Chondrocyte (in vitro differentiated cells): Measurements from ENCODE around the gene LONP2. TPM values are rescaled to one million over a fixed set of nuclear protein-coding genes. Genes with fewer than 3 reads are reported as not detected.
"Not testable (repeated sequence)": the region's sequence is repeated elsewhere in the genome, so short reads cannot be mapped to it uniquely, and the experiment has no call there.

Source experiments
- DNase-seq: peaks from one replicate; pipeline ENCODE4 v3.0.0; 2021; ENCODE audit warnings: mixed read lengths, low spot score
- H3K27ac Mint-ChIP-seq: one replicate; pipeline ENCODE4 v1.8.0; 2021; ENCODE audit warnings: mild to moderate bottlenecking, moderate library complexity, mixed read lengths; ENCODE audit not compliant: unreplicated experiment
- H3K27me3 Mint-ChIP-seq: 2 replicates; pipeline ENCODE4 v1.8.0; 2021; ENCODE audit warnings: low read depth, mixed read lengths
- H3K36me3 Mint-ChIP-seq: 2 replicates; pipeline ENCODE4 v1.8.0; 2021; ENCODE audit warnings: low read depth, mixed read lengths
- H3K4me1 Mint-ChIP-seq: 2 replicates; pipeline ENCODE4 v1.8.0; 2021; ENCODE audit warnings: low read depth, mild to moderate bottlenecking, mixed read lengths
- H3K4me3 Mint-ChIP-seq: one replicate; pipeline ENCODE4 v1.8.0; 2021; ENCODE audit warnings: mild to moderate bottlenecking, moderate library complexity, mixed read lengths; ENCODE audit not compliant: unreplicated experiment
- H3K9me3 Mint-ChIP-seq: 2 replicates; pipeline ENCODE4 v1.8.0; 2021; ENCODE audit warnings: low read depth, mixed read lengths
- CTCF ChIP-seq: fragments of 200-600 bp; sonication (generic); IDR thresholded peaks from 2 replicates; pipeline ENCODE4 v1.5.0; 2021; ENCODE audit warnings: antibody characterized with exemption, mild to moderate bottlenecking, moderate library complexity
- total RNA-seq: library from RNA; stranded (reverse); gene quantifications from 3 replicates; pipeline ENCODE4 v1.2.1, GENCODE V29; 2021

Gene LONP2
- total RNA-seq, 1 donor from 2014 or later: 53.1 TPM

GRCh38 chr16:48235556-48236136 is 8.5 kb upstream of the LONP2 start:
- peaks cover 6% of the 10 kb centered on the region for H3K4me1 Mint-ChIP-seq
- no peak overlapping the region for H3K4me3 Mint-ChIP-seq
- TF ChIP-seq CTCF: no peak
- no peak for DNase-seq
- H3K9me3 Mint-ChIP-seq: peaks cover 6% of the 10 kb centered on the region
- no peaks in the 10 kb centered on the region for H3K36me3 Mint-ChIP-seq
- peaks cover 3% of the 10 kb centered on the region for H3K27me3 Mint-ChIP-seq
- no peak overlapping the region for H3K27ac Mint-ChIP-seq

GRCh38 chr16:48236286-48236685 is 7.8 kb upstream of the LONP2 start:
- Mint-ChIP-seq H3K27me3 (peaks cover 3% of the 10 kb centered on the region), H3K4me3 (no peak overlapping the region), H3K9me3 (peaks cover 9% of the 10 kb centered on the region), H3K27ac (no peak overlapping the region), H3K36me3 (no peaks in the 10 kb centered on the region), H3K4me1 (peaks cover 6% of the 10 kb centered on the region)
- no peak for DNase-seq
- no peak for TF ChIP-seq CTCF

- H3K4me1 Mint-ChIP-seq, H3K27ac Mint-ChIP-seq, H3K27me3 Mint-ChIP-seq, H3K9me3 Mint-ChIP-seq, H3K4me3 Mint-ChIP-seq, H3K36me3 Mint-ChIP-seq, DNase-seq: not testable (repeated sequence)
These were observed 4.0 kb upstream of the LONP2 start for GRCh38 chr16:48240147-48240546.

- Mint-ChIP-seq H3K4me3 (peak overlapping the region; percentile 95), H3K4me1 (peaks cover 28% of the 10 kb centered on the region), H3K9me3 (peaks cover 9% of the 10 kb centered on the region), H3K36me3 (no peaks in the 10 kb centered on the region), H3K27me3 (no peaks in the 10 kb centered on the region), H3K27ac (peak overlapping the region; percentile 94)
- DNase-seq: no peak
- TF ChIP-seq CTCF: no peak
These were observed 729 bp downstream of the LONP2 start for GRCh38 chr16:48244863-48245195.

- Mint-ChIP-seq H3K27me3 (no peaks in the 10 kb centered on the region), H3K9me3 (peaks cover 3% of the 10 kb centered on the region), H3K4me1 (peaks cover 31% of the 10 kb centered on the region), H3K27ac (no peak overlapping the region), H3K4me3 (no peak overlapping the region), H3K36me3 (no peaks in the 10 kb centered on the region)
- no peak for DNase-seq
- no peak for TF ChIP-seq CTCF
These were observed 2.0 kb downstream of the LONP2 start for GRCh38 chr16:48246066-48246465.

GRCh38 chr16:48247311-48247710 is 3.2 kb downstream of the LONP2 start, which contains the start of gene ABCC11:
ABCC11 (minus strand) TSS chr16:48247539; CDS start chr16:48231921, 15,618 bp downstream.
- Mint-ChIP-seq H3K4me3 (no peak within 1 kb of the TSS), H3K9me3 (no peaks in the 10 kb centered on the region), H3K27me3 (no peaks in the 10 kb centered on the region), H3K36me3 (no peaks in the 10 kb centered on the region), H3K27ac (no peak within 1 kb of the TSS), H3K4me1 (peaks cover 32% of the 10 kb centered on the region)
- no peak for TF ChIP-seq CTCF
- no peak for DNase-seq
